ENCODE data around the gene VSTM2B.
A peak's percentile ranks its signal among the peaks of the same experiment; 100 is the strongest.

VSTM2B gene

DNA sequence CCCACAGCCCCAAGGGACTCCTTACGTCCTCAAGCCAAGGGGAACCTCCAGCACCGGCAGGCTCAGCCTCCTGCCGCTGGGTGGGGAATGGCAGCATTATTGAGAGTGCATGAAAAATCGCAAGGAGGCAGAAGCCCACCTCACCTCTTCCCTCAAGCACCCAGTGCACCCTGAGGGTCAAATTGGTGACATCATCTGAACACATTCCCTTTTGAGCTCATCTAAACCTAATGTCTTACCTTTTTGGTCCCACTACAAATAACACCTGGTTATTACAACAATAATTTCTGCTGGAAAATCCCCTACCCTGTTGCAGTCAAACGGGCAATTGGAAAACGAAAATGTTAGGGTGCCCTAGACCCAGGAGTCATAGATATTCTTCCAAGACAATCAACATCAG lies 68.1 kb downstream of the VSTM2B start:
- Histone ChIP-seq H3K4ac (ENCODE audit: low read length) (no peak overlapping the region), H2BK12ac (ENCODE audit: low read length) (no peak overlapping the region), H3K4me3 (ENCODE audit: low read length in 2 of 2) (no peak overlapping the region), H3K36me3 (replicated peaks in 1 of 2; ENCODE audit: control insufficient read depth in 2 of 2, insufficient read depth in 2 of 2, low read length in 2 of 2) (no peaks in the 10 kb centered on the region), H3K9ac (ENCODE audit: low read depth, low read length, poor library complexity) (no peak overlapping the region), H3K27ac (replicated peaks; ENCODE audit: low read length) (no peak overlapping the region), H2AK5ac (ENCODE audit: low read depth, low read length) (peak overlapping the region; percentile 57), H3K27me3 (ENCODE audit: control insufficient read depth in 3 of 3, insufficient read depth in 3 of 3, low read depth in 1 of 3, low read length in 3 of 3) (peaks cover 0 to 61% (median 0%) of the 10 kb centered on the region in 3 experiments), H3K23ac (ENCODE audit: low read depth, low read length, poor library complexity) (peak overlapping the region; percentile 59), H2BK120ac (ENCODE audit: low read depth, low read length) (no peak overlapping the region), H3K79me1 (ENCODE audit: low read depth, low read length) (no peaks in the 10 kb centered on the region), H3K9me3 (replicated peaks in 1 of 2; ENCODE audit: control insufficient read depth in 2 of 2, insufficient read depth in 1 of 2, low read depth in 1 of 2, low read length in 2 of 2) (no peaks in the 10 kb centered on the region), H2BK5ac (ENCODE audit: low read length) (no peak overlapping the region), H2AFZ (ENCODE audit: low read length) (no peak overlapping the region), H3K4me1 (ENCODE audit: control insufficient read depth in 2 of 2, insufficient read depth in 1 of 2, low read depth in 1 of 2, low read length in 2 of 2) (peaks cover 0 to 7% of the 10 kb centered on the region in 2 donors), H2BK15ac (ENCODE audit: low read length) (no peak overlapping the region), H4K91ac (ENCODE audit: low read depth, low read length, poor library complexity) (no peak overlapping the region), H3K18ac (ENCODE audit: low read length) (no peak overlapping the region), H4K8ac (ENCODE audit: low read depth, low read length) (no peak overlapping the region), H3K14ac (ENCODE audit: low read length) (no peak overlapping the region), H3K4me2 (ENCODE audit: insufficient read depth, low read length, poor library complexity, severe bottlenecking) (no peak overlapping the region)
- DNase-seq (ENCODE audit: low spot score), result no peak
- WGBS, 2 donors (ENCODE audit: extremely low coverage in 2 of 2, insufficient read length in 2 of 2, insufficient replicate concordance in 1 of 2), result no CpG with 5 or more reads among the region's 6 CpGs

DNA sequence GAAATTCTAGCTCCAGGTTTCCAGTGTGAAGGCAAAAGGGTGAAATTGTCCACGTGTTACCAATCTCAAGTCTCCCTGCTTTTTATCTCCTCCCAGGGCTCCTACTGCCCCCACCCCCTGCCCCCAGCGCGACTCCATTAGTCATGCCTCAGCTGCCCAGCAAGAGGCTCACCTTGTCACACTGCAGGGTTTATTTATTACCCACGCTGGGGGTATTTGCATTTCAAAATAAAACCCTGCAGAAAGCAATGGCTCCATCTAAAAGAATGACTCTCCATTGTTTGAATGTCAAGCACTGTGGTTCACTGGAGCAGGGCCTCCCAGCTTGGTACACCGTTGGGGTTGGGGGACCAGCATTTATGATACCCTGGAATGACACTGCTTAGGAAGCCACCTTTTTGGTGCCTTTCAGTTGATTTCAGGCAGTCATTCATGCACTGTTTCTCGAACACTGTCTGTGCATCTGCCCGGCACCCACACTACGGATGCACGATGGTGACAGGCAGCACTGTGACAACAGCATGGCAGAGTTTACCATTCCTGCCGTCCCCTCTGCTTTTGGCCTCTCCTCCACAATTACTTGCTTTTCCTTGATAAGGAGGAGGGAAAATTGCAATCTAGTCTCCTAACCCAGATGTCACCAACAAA lies 70.4 kb downstream of the VSTM2B start:
- Histone ChIP-seq H3K18ac (ENCODE audit: low read length) (peak overlapping the region; percentile 61), H3K9ac (ENCODE audit: low read depth, low read length, poor library complexity) (no peak overlapping the region), H2BK12ac (ENCODE audit: low read length) (no peak overlapping the region), H3K27me3 (ENCODE audit: control insufficient read depth in 3 of 3, insufficient read depth in 3 of 3, low read depth in 1 of 3, low read length in 3 of 3) (peaks cover 0 to 52% (median 0%) of the 10 kb centered on the region in 3 experiments), H2AFZ (ENCODE audit: low read length) (no peak overlapping the region), H4K91ac (ENCODE audit: low read depth, low read length, poor library complexity) (peak overlapping the region; percentile 59), H3K4ac (ENCODE audit: low read length) (no peak overlapping the region), H2BK15ac (ENCODE audit: low read length) (no peak overlapping the region), H2AK5ac (ENCODE audit: low read depth, low read length) (peak overlapping the region; percentile 35), H3K27ac (replicated peaks; ENCODE audit: low read length) (no peak overlapping the region), H3K36me3 (replicated peaks in 1 of 2; ENCODE audit: control insufficient read depth in 2 of 2, insufficient read depth in 2 of 2, low read length in 2 of 2) (no peaks in the 10 kb centered on the region), H3K14ac (ENCODE audit: low read length) (no peak overlapping the region), H3K79me1 (ENCODE audit: low read depth, low read length) (no peaks in the 10 kb centered on the region), H3K4me2 (ENCODE audit: insufficient read depth, low read length, poor library complexity, severe bottlenecking) (no peak overlapping the region), H2BK5ac (ENCODE audit: low read length) (no peak overlapping the region), H3K4me3 (ENCODE audit: low read length in 2 of 2) (no peak overlapping the region), H3K4me1 (ENCODE audit: control insufficient read depth in 2 of 2, insufficient read depth in 1 of 2, low read depth in 1 of 2, low read length in 2 of 2) (peaks cover 0 to 7% of the 10 kb centered on the region in 2 donors), H3K9me3 (replicated peaks in 1 of 2; ENCODE audit: control insufficient read depth in 2 of 2, insufficient read depth in 1 of 2, low read depth in 1 of 2, low read length in 2 of 2) (no peaks in the 10 kb centered on the region), H4K8ac (ENCODE audit: low read depth, low read length) (no peak overlapping the region), H2BK120ac (ENCODE audit: low read depth, low read length) (no peak overlapping the region), H3K23ac (ENCODE audit: low read depth, low read length, poor library complexity) (peak overlapping the region; percentile 61)
- WGBS, 2 donors (ENCODE audit: extremely low coverage in 2 of 2, insufficient read length in 2 of 2, insufficient replicate concordance in 1 of 2), result no CpG with 5 or more reads among the region's 10 CpGs
- DNase-seq (ENCODE audit: low spot score), result no peak

DNA sequence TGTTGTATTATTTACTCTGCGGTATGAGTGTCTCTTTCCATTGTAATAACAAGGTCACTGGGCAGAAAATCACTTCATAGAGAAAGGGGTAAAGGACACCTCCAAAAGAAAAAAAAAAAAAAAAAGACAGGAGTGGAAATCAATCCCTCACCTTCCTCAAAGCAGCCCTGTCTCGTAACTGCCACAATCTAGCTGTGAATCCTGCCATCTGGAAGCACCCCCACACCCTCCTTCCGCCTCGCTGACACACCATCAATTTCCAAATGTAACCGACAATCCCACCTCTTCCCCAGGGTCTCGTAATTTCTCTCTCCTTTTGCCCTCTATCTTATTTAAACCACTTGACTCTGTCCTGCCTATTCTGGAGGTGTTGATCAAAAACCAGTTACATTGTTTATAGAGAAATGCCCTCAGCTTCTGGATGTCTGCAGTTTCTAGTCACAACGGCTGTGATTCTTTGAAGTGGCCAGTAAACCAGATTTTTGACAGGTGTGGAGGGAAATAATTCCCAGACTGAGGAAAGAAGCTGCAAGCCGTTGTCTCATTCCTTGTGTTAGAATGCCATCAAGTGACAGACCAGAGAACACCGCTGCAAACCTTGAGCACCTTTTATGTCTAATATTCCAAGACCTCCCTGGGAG lies 71.2 kb downstream of the VSTM2B start:
- WGBS, 2 donors (ENCODE audit: extremely low coverage in 2 of 2, insufficient read length in 2 of 2, insufficient replicate concordance in 1 of 2), result no CpG with 5 or more reads among the region's 9 CpGs
- Histone ChIP-seq H3K4me1 (ENCODE audit: control insufficient read depth in 2 of 2, insufficient read depth in 1 of 2, low read depth in 1 of 2, low read length in 2 of 2) (peaks cover 0 to 7% of the 10 kb centered on the region in 2 donors), H2AK5ac (ENCODE audit: low read depth, low read length) (no peak overlapping the region), H3K4ac (ENCODE audit: low read length) (no peak overlapping the region), H3K4me3 (ENCODE audit: low read length in 2 of 2) (no peak overlapping the region), H2BK5ac (ENCODE audit: low read length) (no peak overlapping the region), H3K9ac (ENCODE audit: low read depth, low read length, poor library complexity) (no peak overlapping the region), H2BK15ac (ENCODE audit: low read length) (no peak overlapping the region), H3K18ac (ENCODE audit: low read length) (no peak overlapping the region), H3K4me2 (ENCODE audit: insufficient read depth, low read length, poor library complexity, severe bottlenecking) (no peak overlapping the region), H3K23ac (ENCODE audit: low read depth, low read length, poor library complexity) (no peak overlapping the region), H3K27me3 (ENCODE audit: control insufficient read depth in 3 of 3, insufficient read depth in 3 of 3, low read depth in 1 of 3, low read length in 3 of 3) (peaks cover 0 to 49% (median 0%) of the 10 kb centered on the region in 3 experiments), H4K8ac (ENCODE audit: low read depth, low read length) (no peak overlapping the region), H3K27ac (replicated peaks; ENCODE audit: low read length) (no peak overlapping the region), H2BK120ac (ENCODE audit: low read depth, low read length) (no peak overlapping the region), H3K79me1 (ENCODE audit: low read depth, low read length) (no peaks in the 10 kb centered on the region), H2AFZ (ENCODE audit: low read length) (no peak overlapping the region), H4K91ac (ENCODE audit: low read depth, low read length, poor library complexity) (no peak overlapping the region), H3K36me3 (replicated peaks in 1 of 2; ENCODE audit: control insufficient read depth in 2 of 2, insufficient read depth in 2 of 2, low read length in 2 of 2) (no peaks in the 10 kb centered on the region), H3K9me3 (replicated peaks in 1 of 2; ENCODE audit: control insufficient read depth in 2 of 2, insufficient read depth in 1 of 2, low read depth in 1 of 2, low read length in 2 of 2) (no peaks in the 10 kb centered on the region), H2BK12ac (ENCODE audit: low read length) (no peak overlapping the region), H3K14ac (ENCODE audit: low read length) (no peak overlapping the region)
- DNase-seq (ENCODE audit: low spot score), result peak; percentile 20

GRCh38 chr19:29598036-29598435 lies 72.2 kb downstream of the VSTM2B start:
- no peak overlapping the region for H2AFZ ChIP-seq (ENCODE audit: low read length)
- no peak overlapping the region for H3K4me3 ChIP-seq (ENCODE audit: low read length in 2 of 2)
- H3K9me3 ChIP-seq (replicated peaks in 1 of 2; ENCODE audit: control insufficient read depth in 2 of 2, insufficient read depth in 1 of 2, low read depth in 1 of 2, low read length in 2 of 2), result no peaks in the 10 kb centered on the region
- no peak overlapping the region for H3K27ac ChIP-seq (replicated peaks; ENCODE audit: low read length)
- H3K14ac ChIP-seq (ENCODE audit: low read length), result no peak overlapping the region
- peaks cover 0 to 39% (median 0%) of the 10 kb centered on the region in 3 experiments for H3K27me3 ChIP-seq (ENCODE audit: control insufficient read depth in 3 of 3, insufficient read depth in 3 of 3, low read depth in 1 of 3, low read length in 3 of 3)
- H3K18ac ChIP-seq (ENCODE audit: low read length), result no peak overlapping the region
- no peaks in the 10 kb centered on the region for H3K79me1 ChIP-seq (ENCODE audit: low read depth, low read length)
- H2BK15ac ChIP-seq (ENCODE audit: low read length), result no peak overlapping the region
- DNase-seq (ENCODE audit: low spot score), result no peak
- H3K4me1 ChIP-seq (ENCODE audit: control insufficient read depth in 2 of 2, insufficient read depth in 1 of 2, low read depth in 1 of 2, low read length in 2 of 2), result peaks cover 0 to 7% of the 10 kb centered on the region in 2 donors
- WGBS, 2 donors (ENCODE audit: extremely low coverage in 2 of 2, insufficient read length in 2 of 2, insufficient replicate concordance in 1 of 2), result no CpG with 5 or more reads among the region's 7 CpGs
- no peak overlapping the region for H3K9ac ChIP-seq (ENCODE audit: low read depth, low read length, poor library complexity)
- no peaks in the 10 kb centered on the region for H3K36me3 ChIP-seq (replicated peaks in 1 of 2; ENCODE audit: control insufficient read depth in 2 of 2, insufficient read depth in 2 of 2, low read length in 2 of 2)
- H3K23ac ChIP-seq (ENCODE audit: low read depth, low read length, poor library complexity), result no peak overlapping the region
- no peak overlapping the region for H2AK5ac ChIP-seq (ENCODE audit: low read depth, low read length)
- no peak overlapping the region for H2BK5ac ChIP-seq (ENCODE audit: low read length)
- H2BK120ac ChIP-seq (ENCODE audit: low read depth, low read length), result no peak overlapping the region
- H3K4me2 ChIP-seq (ENCODE audit: insufficient read depth, low read length, poor library complexity, severe bottlenecking), result no peak overlapping the region
- H4K91ac ChIP-seq (ENCODE audit: low read depth, low read length, poor library complexity), result no peak overlapping the region
- H2BK12ac ChIP-seq (ENCODE audit: low read length), result no peak overlapping the region
- no peak overlapping the region for H4K8ac ChIP-seq (ENCODE audit: low read depth, low read length)
- H3K4ac ChIP-seq (ENCODE audit: low read length), result no peak overlapping the region

All from neuronal stem cell (in vitro differentiated cells).